GM19395 (cell line): Measurements from ENCODE around the gene COL8A2.

Experiments
- ATAC-seq: cut with Tn5 transposase; IDR thresholded peaks from one replicate; pipeline ENCODE4 v1.9.1; 2021; ENCODE audit warnings: mild to moderate bottlenecking, moderate library complexity; ENCODE audit not compliant: unreplicated experiment

COL8A2 gene

GRCh38 chr1:36115200-36115669 is 9.8 kb downstream of the COL8A2 start:
- ATAC-seq, result no peak

DNA sequence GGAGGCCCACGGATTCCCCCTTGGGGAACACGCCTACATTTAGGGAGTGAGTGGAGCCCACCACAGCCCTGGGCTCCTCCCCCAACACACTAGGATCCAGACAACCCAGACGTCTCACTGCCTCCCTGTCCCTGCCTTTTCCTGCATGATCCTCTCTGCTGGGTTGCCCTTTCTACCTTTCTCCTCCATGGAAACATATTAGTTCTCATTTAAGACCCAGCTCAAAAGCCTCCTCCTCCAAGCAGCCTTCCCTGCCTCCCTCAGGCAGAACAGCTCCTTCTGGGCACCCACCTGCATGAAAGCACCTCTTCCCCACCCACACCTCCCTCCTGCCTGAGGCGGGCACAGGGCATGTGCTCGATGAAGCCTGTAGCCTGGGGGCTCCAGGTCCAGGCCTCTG is 10.7 kb downstream of the COL8A2 start:
- no peak for ATAC-seq

DNA sequence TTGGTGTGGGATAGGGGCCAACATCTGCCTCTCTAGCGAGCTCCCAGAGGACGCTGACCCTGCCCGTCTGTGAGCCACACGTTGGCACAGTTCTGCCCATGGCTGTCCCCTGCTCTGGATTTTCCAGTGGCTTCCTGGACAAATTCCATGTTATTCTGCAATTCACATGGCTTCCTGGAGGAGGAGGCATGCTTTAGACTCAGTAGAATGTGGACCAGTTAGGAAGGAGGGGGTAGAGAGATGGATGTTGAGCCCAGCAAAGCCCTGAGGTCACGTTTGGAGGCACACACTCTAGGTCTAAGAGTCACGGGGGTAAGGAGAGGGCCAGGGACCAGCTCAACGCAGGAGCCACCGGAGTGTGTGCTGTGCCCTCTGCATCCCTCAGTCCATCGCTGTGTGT is 12.2 kb downstream of the COL8A2 start:
- no peak for ATAC-seq

GRCh38 chr1:36111151-36111550 is 13.9 kb downstream of the COL8A2 start:
- ATAC-seq, result no peak

DNA sequence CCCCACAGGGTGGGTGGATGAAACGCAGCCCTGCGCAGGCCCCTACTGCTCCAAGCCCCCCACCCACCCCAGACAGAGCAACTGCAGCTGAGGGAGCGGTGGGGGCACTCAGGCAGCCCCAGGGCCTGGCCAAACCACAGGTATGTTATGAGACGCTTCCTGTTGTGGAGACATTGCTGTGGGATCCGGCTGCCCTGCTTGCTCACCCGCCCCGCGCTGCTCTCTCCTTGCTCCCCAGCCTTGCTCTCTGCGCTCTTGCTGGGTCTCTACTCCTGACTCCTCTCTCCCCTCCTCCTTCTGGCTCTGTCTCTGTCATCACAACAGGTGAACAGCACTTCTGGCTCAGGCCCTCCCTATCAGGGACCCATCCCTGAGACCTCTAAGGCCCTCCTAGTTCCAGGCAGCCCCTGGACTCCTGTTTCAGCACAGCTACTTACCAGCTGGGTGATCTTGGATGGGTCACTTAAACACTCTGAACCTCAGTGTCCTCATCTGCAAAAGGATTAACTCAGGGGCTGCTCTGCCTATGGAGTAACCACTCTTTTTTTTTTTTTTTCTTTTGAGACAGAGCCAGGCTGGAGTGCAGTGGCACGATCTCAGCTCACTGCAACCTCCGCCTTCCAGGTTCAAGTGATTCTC is 15.9 kb downstream of the COL8A2 start:
- no peak for ATAC-seq

GRCh38 chr1:36108314-36108713 is 16.7 kb downstream of the COL8A2 start:
- ATAC-seq, result no peak

- no peak for ATAC-seq
Observed at GRCh38 chr1:36107394-36107793, 17.6 kb downstream of the COL8A2 start.

DNA sequence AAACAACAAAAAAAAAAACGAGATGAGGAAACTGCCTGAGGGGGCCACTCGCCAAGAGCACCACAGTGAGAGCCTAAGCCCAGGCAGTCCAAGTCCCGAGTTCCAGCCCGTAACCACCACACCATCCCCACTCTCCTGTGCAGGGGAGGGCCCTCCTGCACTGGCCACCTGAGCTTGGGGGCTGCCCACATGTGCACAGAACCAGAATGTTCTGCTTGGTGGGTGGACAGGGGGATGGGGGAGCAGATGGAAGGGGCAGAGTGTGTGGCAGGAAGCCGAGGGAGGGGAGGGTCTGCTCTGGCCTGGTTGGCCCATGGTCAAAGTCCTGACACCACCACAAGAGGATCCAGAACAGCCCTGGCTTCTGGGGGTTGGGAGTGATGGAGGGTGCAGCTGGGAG is 18.8 kb downstream of the COL8A2 start:
- no peak for ATAC-seq

DNA sequence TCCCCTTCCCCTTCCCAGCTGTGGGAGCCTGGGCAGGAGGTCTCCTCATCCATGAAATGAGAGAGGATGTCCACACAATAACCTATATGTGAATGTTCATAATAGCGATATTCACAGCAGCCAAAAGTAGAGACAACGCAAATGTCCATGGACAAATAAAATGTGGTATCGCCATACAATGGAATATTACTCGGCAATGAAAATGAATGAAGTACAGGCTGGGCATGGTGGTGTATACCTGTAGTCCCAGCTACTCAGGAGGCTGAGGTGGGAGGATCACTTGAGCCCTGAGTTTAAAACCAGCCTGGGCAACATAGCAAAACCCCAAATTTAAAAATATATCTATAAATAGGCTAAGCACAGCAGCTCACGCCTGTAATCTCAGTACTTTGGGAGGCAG is 23.5 kb downstream of the COL8A2 start:
- no peak for ATAC-seq

DNA sequence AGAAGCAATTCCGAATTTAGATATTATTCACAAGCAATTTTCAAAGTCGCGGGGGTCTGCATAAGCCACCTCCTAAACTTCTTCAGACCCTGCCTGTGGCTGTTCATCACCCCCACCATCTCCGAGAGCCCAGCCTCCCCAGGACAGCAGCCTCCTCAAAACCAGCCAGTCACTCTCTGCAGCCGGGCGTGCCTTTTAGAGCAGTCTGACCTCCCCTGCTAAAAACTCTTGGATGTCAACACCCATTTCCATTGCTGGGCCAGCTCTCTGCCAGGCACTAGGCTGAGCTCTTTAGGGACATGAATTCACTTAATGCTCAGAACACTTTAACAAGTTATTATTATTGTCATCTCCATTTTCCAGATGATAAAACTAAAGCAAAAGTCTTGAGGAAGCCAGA is 24.6 kb downstream of the COL8A2 start:
- no peak for ATAC-seq

GRCh38 chr1:36099681-36100341 is 25.2 kb downstream of the COL8A2 start:
- ATAC-seq, result no peak

GRCh38 chr1:36098650-36099365 is 26.2 kb downstream of the COL8A2 start:
- ATAC-seq, result no peak

DNA sequence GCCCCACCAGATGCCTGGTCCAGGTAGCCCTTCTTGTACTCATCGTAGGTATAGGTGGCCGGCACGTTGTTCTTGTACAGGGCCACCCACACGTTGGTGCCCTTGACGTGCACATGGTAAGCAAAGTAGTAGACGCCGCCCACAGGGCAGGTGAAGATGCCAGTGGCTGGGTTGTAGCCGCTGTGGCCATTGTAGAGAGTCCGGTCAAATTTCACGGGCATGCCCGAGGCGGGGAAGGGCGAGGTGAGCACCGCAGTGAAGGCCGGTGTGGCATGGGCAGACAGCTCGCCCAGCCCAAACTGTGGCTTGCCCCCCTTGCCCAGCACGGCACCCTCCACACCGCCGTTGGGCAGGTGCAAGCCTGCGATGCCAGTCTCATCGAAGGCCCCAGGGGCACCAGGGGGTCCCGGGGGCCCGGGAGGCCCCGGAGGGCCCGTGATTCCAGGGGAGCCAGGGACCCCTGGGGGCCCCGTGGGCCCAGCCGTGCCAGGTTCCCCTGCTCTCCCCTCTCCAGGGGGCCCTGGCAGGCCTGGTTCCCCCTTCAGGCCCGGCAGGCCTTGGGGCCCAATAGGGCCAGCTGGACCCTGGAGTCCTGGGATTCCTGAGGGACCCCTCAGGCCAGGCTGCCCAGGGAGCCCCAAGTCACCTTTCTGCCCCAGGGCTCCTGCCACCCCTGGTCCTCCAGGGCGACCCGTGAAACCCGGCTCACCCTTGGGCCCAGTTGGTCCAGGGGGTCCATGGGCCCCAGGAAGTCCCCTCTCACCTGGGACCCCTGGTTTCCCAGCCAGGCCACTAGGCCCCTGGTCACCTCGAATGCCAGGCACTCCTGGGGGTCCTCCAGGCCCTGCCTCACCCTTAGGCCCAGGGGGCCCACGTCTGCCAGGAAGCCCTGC is 27.1 kb downstream of the COL8A2 start:
- ATAC-seq, result no peak

DNA sequence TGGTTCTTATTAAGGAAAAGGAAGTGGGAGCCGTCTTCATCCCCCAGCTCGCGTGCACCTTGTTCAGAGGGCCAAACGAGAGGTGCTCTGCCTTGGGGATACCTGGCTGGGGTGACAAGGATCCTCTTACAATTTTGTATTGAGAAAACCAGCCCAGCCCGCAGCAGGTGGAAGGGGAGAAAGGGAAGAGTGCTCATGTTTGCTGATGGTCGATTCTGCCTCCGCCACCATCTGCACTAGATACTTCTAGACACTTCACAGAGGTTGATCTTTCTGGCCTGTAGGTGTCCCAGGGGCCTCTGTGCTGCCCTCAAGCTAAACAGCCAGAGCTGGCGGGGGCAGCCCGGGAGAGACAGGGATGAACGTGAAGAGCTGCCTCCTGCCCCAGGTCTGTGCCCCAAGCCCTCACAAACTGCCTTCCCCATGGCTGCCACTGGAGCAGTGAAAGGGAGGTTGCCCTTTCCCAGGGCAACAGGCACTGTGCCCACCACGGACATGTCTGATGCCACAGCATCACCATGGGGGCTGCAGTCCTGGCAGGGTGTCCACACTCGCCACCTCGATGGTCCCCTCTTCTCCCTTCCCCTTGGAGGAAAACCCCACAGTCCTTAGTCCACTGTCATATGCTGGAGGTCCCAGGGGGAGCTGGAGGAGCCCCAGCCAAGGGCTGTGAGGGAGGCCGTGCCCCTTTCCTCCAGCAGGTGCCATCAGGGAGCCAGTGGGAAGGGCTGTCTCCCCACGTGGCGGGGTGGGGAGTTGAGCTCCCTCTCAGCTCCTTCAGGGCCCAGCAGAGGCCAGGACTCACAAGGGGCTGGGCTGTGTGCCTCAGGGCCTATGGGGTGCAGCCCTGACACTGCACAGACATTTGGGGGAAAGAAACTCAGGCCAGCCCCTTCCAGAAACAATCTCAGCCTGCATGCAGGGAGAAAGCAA is 28.3 kb downstream of the COL8A2 start:
- ATAC-seq, result no peak

GRCh38 chr1:36095760-36096405 is 29.1 kb downstream of the COL8A2 start:
- ATAC-seq, result no peak

DNA sequence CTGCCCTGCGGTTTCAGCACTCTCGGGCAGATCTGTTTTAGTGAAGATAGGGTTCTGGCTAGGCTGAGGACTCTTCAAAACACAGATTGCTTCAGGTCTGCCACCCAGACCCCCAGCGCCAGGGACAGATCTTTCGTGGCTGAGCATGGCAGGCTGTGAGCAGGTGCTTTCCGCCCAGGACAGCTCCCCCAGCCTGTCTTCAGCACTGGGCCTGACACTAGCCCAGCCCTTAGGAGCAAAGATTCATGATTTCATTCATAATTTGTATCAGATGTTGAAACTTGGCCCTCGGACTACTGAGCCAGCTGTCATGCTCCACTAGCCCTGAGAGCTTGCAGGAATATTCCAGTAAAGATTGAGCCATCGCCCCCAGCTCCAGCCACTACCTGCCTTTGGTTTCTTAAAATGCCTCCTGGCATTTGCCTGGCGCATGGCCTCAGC is 30.4 kb downstream of the COL8A2 start:
- no peak for ATAC-seq

- ATAC-seq, result no peak
Observed at GRCh38 chr1:36093929-36094328, 31.1 kb downstream of the COL8A2 start.

DNA sequence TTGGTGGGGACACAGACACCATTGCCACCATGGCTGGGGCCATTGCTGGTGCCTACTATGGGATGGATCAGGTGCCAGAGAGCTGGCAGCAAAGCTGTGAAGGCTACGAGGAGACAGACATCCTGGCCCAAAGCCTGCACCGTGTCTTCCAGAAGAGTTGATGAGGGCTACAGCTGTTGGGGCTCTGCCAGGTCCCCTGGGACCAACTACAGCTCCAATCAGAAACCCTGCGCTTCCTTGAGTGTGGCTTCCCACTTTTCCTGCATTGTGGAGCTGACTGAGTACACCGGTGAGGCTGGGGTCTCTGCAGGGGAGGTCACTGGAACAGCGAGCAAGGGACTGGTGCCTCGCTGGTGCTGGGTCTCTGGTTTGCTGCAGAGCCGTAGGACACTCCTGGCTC is 31.8 kb downstream of the COL8A2 start:
- no peak for ATAC-seq

DNA sequence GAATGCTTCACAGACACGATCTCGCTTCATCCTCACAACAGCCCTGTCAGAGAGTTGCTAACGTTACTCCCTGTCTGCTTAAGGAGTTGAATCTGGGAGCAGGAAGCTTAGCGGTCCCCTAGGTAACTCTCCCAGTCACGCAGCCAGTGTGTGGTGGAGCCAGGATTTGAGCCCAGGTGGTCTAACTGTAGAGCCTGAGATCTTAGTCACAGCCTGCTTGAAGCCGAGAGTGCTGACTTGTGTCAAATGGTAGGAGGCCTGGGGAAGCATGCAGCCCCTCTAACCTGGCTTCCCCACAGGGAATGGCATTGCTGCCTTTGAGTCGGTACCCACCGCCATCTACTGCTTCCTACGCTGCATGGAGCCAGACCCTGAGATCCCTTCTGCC is 32.2 kb downstream of the COL8A2 start:
- no peak for ATAC-seq
